GM12892 (cell line): ENCODE data around the gene PPM1H.

Experiments used
- POLR2A ChIP-seq: IDR thresholded peaks from 2 replicates; pipeline ENCODE4 v1.6.1; 2011; ENCODE audit warnings: low read depth, low read length, control low read depth
- TAF1 ChIP-seq: IDR thresholded peaks from 2 replicates; pipeline ENCODE4 v1.6.1; 2011; ENCODE audit warnings: low read depth, mild to moderate bottlenecking, control low read depth, low read length, borderline replicate concordance

- TF ChIP-seq POLR2A: no peak
- no peak for TF ChIP-seq TAF1
These were observed 158.4 kb downstream of the PPM1H start for GRCh38 chr12:62776575-62776974.
